T47D (cell line): ENCODE measurements around the gene CCP110.

Experiments
- DNase-seq, 2 experiments: peaks; one replicate each; pipeline versions ENCODE4 v3.0.0 to v3.0.0-alpha.2; 2011 to 2012; ENCODE audit warnings: low read depth in 1 of 2, low spot score in 1 of 2
- JUND ChIP-seq: IDR thresholded peaks from 2 replicates; pipeline ENCODE4 v1.6.1; 2012; ENCODE audit warnings: low read depth
- in situ Hi-C: cut with HindIII; loops from 2 replicates; pipeline ENCODE4 v1.10.0; 2016; ENCODE audit warnings: low sequenced_read_pairs, low pct_unique_long_range_greater_than_20kb

The CCP110 gene

DNA sequence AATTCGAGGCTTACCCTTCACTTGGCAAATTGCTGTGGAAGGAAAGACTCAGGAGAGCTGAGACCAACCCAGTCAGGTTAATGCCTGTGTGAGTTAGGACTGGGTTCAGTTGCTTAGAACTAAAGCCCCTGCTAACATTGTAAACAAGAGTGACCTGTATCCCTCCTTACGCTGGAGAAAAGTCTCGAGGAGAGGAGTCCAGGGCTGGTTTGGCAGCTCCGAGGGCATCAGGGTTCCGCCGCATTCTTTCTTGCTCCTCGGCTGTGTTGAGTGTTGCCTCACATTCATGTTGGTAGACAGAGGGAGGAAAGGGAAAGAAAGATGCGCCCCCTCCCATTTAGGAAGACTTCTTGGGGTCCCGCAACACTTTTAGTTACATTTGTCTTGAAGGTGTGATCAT lies 50.3 kb downstream of the CCP110 start:
- no peak for DNase-seq
- in situ Hi-C loops = no loop called here
- TF ChIP-seq JUND = no peak

DNA sequence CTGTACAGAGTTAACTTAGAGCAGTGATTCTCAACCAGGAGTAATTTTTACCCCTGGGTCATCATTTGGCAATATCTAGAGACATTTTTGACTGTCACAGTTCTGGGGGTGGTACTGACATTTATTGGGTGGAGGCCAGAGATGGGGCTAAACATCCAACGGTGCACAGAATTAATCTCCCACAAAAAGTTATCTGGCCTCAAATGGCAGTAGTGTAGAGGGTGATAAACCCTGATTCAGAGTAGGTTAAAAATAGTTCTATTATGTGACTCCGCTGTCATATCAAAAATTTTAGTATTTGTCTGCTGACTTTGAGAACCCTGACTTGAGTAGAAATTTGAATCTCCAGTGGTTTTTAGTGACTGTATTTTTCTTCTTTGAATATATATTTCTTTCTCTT lies 50.9 kb downstream of the CCP110 start:
- in situ Hi-C loops = no loop called here
- DNase-seq = no peak
- no peak for TF ChIP-seq JUND

DNA sequence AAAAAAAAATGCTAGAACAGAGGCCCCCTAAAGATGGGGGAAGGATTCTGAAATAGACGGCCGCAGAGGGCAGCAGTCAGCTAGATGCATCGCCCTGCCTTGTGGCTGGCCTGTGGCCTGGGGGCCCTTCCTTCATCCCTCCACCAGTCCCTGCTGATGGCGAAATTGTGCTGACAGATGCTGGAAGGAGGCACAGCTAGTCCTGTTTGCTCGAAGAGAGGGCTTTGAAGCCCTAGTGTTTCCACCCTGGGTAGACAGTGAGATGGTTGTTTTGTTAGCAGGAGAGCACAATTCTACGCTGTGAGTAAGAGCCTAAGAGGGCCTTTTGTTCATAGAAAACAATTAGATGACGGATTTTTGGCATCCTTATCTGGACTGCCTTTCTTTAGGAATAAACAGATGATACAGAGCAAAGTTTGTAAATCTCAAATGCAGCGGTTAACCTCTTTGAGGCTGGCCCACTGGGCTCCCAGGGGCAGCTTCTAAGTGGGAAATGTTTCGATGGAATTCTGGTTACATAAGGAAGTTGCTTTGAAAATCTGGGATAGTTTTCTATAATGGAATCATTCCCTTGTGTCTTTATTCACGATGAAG lies 54.7 kb downstream of the CCP110 start:
- in situ Hi-C loops = no loop called here

DNA sequence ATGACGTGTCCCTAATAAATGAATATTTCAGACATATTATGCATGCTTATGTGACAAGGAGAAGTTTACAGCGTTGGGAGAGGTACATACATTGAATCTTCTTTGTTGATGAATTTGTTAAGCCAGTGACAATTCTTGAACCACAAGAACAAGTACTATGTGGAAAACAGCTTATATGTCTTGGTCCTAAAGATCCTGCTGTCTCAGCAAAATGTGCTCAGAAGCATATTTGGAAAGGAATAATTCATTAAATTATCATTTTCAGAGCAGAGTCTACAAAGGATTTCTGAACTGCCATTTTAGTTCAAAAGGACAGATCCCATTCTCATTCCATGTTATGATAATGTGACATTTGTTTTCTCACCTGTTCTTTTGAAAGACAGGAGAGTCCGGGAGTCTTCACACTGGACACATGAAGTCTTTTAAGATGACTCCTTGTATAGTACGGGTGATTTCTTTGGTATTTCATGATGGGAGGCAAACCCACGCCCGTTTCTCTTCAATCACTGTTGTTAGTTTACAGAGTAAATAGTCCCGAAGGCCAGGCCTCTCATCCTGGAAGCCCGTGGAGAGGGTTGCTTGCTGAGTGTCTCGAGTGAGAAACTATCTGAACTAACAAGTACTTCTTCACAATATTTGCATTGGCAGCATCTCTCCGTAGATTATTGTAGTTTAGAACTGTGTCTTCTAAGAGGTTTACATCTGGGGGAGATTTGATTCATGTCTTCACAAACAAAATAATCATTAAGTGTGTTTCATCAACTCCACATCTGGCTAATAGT lies 58.5 kb downstream of the CCP110 start:
- TF ChIP-seq JUND = no peak
- in situ Hi-C loops = no loop called here
- DNase-seq = peak in 1 of 2 experiments; percentile 11

More for the DNA sequence above, 54.7 kb downstream of the CCP110 start:
- no peak for TF ChIP-seq JUND
- no peak for DNase-seq

DNA sequence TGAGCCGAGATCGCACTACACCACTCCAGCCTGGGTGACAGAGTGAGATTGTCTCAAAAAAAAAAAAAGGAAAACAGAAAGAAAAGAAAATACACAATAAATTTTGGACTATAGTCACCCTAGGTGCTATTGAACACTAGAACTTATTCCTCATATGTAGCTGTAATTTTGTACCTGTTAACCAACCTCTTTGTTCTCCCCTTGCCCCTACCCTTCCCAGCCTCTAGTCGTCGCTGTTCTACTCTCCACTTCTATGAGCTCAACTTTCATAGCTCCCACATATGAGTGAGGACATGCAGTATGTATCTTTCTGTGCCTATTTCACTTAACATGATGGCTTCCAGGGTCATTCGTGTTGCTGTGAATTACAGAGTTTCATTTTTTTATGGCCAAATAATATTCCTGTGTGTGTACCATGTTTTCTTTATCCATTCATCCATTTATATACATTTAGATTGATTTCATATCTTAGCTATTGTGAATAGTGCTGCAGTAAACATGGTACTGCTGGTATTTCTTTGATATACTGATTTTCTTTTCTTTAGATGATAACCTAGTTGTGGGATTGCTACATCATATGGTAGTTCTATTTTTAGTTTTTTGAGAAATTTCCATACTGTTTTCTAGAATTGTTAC lies 60.0 kb downstream of the CCP110 start:
- in situ Hi-C loops = no loop called here
- DNase-seq = peak in 1 of 2 experiments; percentile 74
- no peak for TF ChIP-seq JUND

- no peak for TF ChIP-seq JUND
- in situ Hi-C loops = no loop called here
Observed at GRCh38 chr16:19588661-19589060, 64.9 kb downstream of the CCP110 start.

GRCh38 chr16:19589106-19589505 lies 65.4 kb downstream of the CCP110 start:
- DNase-seq = no peak
- TF ChIP-seq JUND = no peak
- in situ Hi-C loops = no loop called here

More at GRCh38 chr16:19588661-19589060, 64.9 kb downstream of the CCP110 start:
- no peak for DNase-seq

DNA sequence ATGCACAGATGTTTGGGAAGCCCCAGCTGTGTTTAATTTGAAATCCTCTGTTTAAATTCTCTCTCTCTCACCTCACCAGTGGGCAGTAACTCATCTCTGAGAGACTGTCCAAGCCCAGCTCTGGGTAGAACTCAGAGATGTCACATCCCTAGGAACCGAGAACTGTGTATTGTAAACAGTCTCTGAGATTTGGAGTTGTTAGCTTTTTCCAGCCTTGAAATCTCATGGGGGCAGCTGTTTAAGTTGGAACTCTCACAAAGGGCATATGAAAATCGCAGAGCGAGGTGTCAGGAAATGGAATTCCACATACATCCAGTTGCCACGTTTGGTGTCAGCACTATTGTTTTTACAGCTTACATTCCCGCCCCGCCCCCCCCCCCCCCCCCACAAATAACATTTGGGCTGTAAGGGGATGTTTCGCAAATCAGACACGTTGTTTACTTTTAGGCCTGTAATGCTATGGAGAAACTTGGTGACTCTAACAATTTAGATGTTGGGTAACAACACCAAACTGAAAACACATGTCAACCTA lies 66.1 kb downstream of the CCP110 start:
- in situ Hi-C loops = no loop called here
- no peak for TF ChIP-seq JUND
- DNase-seq = no peak

DNA sequence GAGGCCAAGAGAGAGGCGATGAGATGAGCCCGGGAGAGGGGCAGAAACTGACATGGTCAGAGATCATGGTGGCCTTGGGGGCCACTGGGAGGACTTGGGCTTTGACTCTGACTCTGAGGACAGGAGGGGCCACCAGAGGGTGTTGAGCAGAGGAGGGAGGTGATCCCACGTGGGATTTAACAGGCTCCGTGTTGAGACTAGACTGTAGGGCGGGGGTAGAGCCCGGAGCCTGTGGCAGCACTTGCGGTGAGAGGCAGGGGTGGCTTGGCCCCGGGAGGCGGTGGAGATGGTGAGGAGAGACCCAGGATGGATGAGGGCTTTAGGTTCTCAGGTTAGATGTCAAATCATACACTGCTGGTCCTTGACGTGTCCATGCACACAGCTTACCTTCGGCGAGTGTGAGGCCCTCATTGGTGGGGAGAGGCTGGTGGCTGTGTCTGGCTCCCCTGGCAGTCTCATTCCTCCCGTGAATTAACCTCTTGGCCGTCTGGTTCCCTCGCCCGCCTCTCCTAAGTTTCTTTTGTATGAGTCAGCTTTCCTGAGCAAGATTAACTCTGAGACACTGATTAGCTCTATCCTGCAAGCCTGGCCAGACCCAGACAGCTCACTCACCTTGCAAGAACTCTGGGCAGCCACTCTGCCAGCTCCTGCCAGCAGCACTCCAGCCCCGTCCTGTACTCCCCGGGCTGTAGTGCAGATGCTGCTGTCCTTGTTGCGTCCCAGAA lies 71.5 kb downstream of the CCP110 start:
- DNase-seq = no peak
- in situ Hi-C loops = no loop called here
- no peak for TF ChIP-seq JUND

DNA sequence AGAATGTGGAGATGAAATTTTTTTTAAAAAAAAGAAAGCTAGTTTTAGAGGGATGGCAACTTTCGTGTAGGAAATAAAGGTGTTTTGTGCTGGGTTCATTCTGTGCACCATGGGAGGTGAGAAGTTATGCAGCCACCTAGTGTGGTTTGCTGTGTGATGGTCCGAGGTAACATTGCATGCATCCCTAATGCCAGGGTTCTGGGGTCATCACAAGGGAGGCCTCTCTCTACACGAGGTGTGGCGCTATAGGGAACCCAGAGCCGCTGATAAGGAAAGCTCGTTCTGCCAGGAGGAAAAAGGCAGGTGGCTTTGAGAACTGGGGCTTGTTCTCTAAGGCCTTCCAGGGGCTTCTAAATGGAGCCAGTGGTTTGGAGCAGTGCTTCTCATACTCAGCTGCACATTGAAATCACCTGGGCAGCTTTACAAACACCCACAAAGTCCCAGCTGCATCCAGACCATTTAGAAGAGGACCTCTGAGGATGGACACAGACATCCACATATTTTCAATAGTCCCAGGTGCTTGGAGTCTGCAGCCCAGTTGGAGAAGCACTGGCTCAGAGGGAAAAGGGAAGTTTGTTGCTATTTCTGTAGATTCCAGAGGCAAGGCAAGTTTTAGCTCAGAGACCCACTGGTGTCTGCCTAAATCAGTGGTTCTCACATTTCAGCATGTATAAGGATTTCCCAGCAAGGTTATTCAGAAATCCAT lies 75.2 kb downstream of the CCP110 start:
- no peak for DNase-seq
- no peak for TF ChIP-seq JUND
- in situ Hi-C loops = no loop called here

DNA sequence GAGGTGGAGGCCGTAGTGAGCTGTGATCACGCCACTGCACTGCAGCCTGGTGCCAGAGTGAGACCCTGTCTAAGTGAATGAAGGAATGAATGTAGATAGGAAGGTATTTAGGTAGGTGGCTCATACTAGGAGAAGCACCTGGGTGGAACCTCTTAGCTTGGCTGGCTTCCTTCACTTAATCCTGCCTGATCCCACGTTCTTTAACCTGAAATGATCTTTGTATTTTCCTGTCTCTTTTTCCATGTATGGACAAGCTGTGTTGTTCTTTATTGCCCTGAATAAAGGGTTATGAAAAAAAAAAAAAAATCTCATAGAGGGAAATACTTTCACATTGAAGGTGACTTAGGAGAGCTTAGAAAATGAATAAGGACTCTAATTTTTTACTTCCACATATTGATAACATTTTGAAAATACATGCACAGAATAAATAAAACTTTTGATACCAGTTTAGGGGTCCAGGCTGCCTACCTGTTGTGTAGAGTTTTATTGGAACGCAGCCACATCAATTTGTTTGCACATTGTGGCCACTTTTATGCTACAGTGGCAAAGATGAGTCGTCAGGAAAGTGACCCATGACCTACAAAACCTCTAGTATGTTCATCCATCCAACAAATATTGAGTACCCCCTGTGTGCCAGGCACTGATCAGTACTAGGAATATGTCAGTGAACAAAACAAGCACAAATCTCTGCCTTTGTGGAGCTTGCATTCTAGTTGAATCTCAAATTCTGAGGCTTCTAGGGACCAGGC lies 76.4 kb downstream of the CCP110 start:
- no peak for DNase-seq
- TF ChIP-seq JUND = no peak
- in situ Hi-C loops = no loop called here
